Neural progenitor cell (in vitro differentiated cells): ENCODE results near the gene DEFB129. TPM values are rescaled to one million over a fixed set of nuclear protein-coding genes. Genes with fewer than 3 reads are reported as not detected.

ENCODE experiments used
- DNase-seq: peaks from one replicate; pipeline ENCODE4 v3.0.0-alpha.2; 2016; ENCODE audit warnings: low spot score
- H2AFZ ChIP-seq: fragments of 200-600 bp; sonication (generic); replicated peaks from 2 replicates; pipeline ENCODE4 v1.6.1; 2016; ENCODE audit warnings: antibody characterized with exemption
- H3F3A ChIP-seq: fragments of 200-600 bp; sonication (generic); 2 replicates; pipeline ENCODE4 v1.6.1; 2016; ENCODE audit warnings: antibody characterized with exemption, low read depth
- H3K27ac ChIP-seq: fragments of 200-600 bp; sonication (generic); 2 replicates; pipeline ENCODE4 v1.5.1; 2016; ENCODE audit warnings: mild to moderate bottlenecking
- H3K27me3 ChIP-seq: fragments of 200-600 bp; sonication (generic); 2 replicates; pipeline ENCODE4 v1.6.1; 2016; ENCODE audit warnings: mild to moderate bottlenecking, moderate library complexity
- H3K36me3 ChIP-seq: fragments of 200-600 bp; sonication (generic); 2 replicates; pipeline ENCODE4 v1.5.1; 2016
- H3K4me1 ChIP-seq: fragments of 200-600 bp; sonication (generic); 2 replicates; pipeline ENCODE4 v1.6.1; 2016; ENCODE audit warnings: mixed run types
- H3K4me2 ChIP-seq: fragments of 200-600 bp; sonication (generic); 2 replicates; pipeline ENCODE4 v1.6.1; 2016
- H3K4me3 ChIP-seq: fragments of 200-600 bp; sonication (generic); 2 replicates; pipeline ENCODE4 v1.5.1; 2016
- H3K79me2 ChIP-seq: fragments of 200-600 bp; sonication (generic); 2 replicates; pipeline ENCODE4 v1.6.1; 2016; ENCODE audit warnings: low read depth
- H3K9ac ChIP-seq: fragments of 200-600 bp; sonication (generic); 2 replicates; pipeline ENCODE4 v1.6.1; 2016
- H3K9me3 ChIP-seq: fragments of 200-600 bp; sonication (generic); 2 replicates; pipeline ENCODE4 v1.5.1; 2016; ENCODE audit warnings: low read depth
- H4K20me1 ChIP-seq: fragments of 200-600 bp; sonication (generic); 2 replicates; pipeline ENCODE4 v1.6.1; 2016; ENCODE audit warnings: low read depth
- H3K27ac Mint-ChIP-seq: 3 replicates; pipeline ENCODE4 v1.8.0; 2021; ENCODE audit warnings: mixed read lengths
- H3K27me3 Mint-ChIP-seq: 2 replicates; pipeline ENCODE4 v1.8.0; 2022; ENCODE audit warnings: low read depth, mild to moderate bottlenecking, inconsistent platforms, moderate library complexity, mixed read lengths; ENCODE audit not compliant: insufficient read depth
- H3K36me3 Mint-ChIP-seq: 3 replicates; pipeline ENCODE4 v1.8.0; 2021; ENCODE audit warnings: mixed read lengths
- H3K4me1 Mint-ChIP-seq: 3 replicates; pipeline ENCODE4 v1.8.0; 2021; ENCODE audit warnings: mixed read lengths
- H3K4me3 Mint-ChIP-seq: 3 replicates; pipeline ENCODE4 v1.8.0; 2021; ENCODE audit warnings: mild to moderate bottlenecking, moderate library complexity, mixed read lengths
- H3K9me3 Mint-ChIP-seq: 3 replicates; pipeline ENCODE4 v1.8.0; 2020; ENCODE audit warnings: mixed read lengths
- CTCF ChIP-seq: fragments of 200-600 bp; sonication (generic); IDR thresholded peaks from 2 replicates; pipeline ENCODE4 v1.5.1; 2017; ENCODE audit warnings: antibody characterized with exemption, mild to moderate bottlenecking
- EZH2 ChIP-seq: fragments of 200-600 bp; sonication (generic); IDR thresholded peaks from 2 replicates; pipeline ENCODE4 v1.6.1; 2017; ENCODE audit warnings: antibody characterized with exemption, mild to moderate bottlenecking, moderate library complexity
- EZH2phosphoT487 ChIP-seq: fragments of 200-600 bp; sonication (generic); IDR thresholded peaks from 2 replicates; pipeline ENCODE4 v1.6.1; 2017; ENCODE audit warnings: antibody characterized with exemption
- total RNA-seq: library from RNA; depleted of rRNA; stranded (reverse); fragments of >200 nt; gene quantifications from 2 replicates; pipeline ENCODE4 v1.2.3, GENCODE V29; 2015; ENCODE audit warnings: low replicate concordance

Gene DEFB129
- total RNA-seq, 1 donor from 2014 or later = not detected

- Histone ChIP-seq H3K4me2 (no peak overlapping the region), H3K27ac (no peak overlapping the region), H3K79me2 (no peaks in the 10 kb centered on the region), H3F3A (no peaks in the 10 kb centered on the region), H3K9ac (no peak overlapping the region), H3K9me3 (no peaks in the 10 kb centered on the region), H3K4me1 (no peaks in the 10 kb centered on the region), H2AFZ (no peak overlapping the region), H3K36me3 (no peaks in the 10 kb centered on the region), H3K4me3 (no peak overlapping the region), H3K27me3 (peaks cover 97% of the 10 kb centered on the region), H4K20me1 (no peaks in the 10 kb centered on the region)
- Mint-ChIP-seq H3K4me3 (no peak overlapping the region), H3K27me3 (peaks cover 5% of the 10 kb centered on the region), H3K9me3 (no peaks in the 10 kb centered on the region), H3K4me1 (peaks cover 2% of the 10 kb centered on the region), H3K27ac (no peak overlapping the region), H3K36me3 (no peaks in the 10 kb centered on the region)
- no peak for TF ChIP-seq EZH2phosphoT487
- no peak for TF ChIP-seq EZH2
- DNase-seq = no peak
These were observed 31.3 kb downstream of the DEFB129 start for GRCh38 chr20:258269-258858.

- Histone ChIP-seq H3K27ac (no peak overlapping the region), H3K9ac (no peak overlapping the region), H3K36me3 (no peaks in the 10 kb centered on the region), H3K4me3 (no peak overlapping the region), H4K20me1 (no peaks in the 10 kb centered on the region), H3K27me3 (peaks cover 100% of the 10 kb centered on the region), H3K79me2 (no peaks in the 10 kb centered on the region), H3K4me1 (no peaks in the 10 kb centered on the region), H3K4me2 (no peak overlapping the region), H3K9me3 (no peaks in the 10 kb centered on the region), H2AFZ (no peak overlapping the region), H3F3A (no peaks in the 10 kb centered on the region)
- Mint-ChIP-seq H3K4me1 (no peaks in the 10 kb centered on the region), H3K27ac (no peak overlapping the region), H3K4me3 (no peak overlapping the region), H3K9me3 (no peaks in the 10 kb centered on the region), H3K36me3 (no peaks in the 10 kb centered on the region), H3K27me3 (peaks cover 5% of the 10 kb centered on the region)
- no peak for DNase-seq
- TF ChIP-seq EZH2phosphoT487 (no peak), EZH2 (no peak), CTCF (no peak)
These were observed 31.9 kb downstream of the DEFB129 start for GRCh38 chr20:258963-259362.

GRCh38 chr20:259981-260380, 32.9 kb downstream of the DEFB129 start:
- no peak overlapping the region for H3K4me3 Mint-ChIP-seq
- DNase-seq = no peak
- Histone ChIP-seq H3K27ac (no peak overlapping the region), H4K20me1 (no peaks in the 10 kb centered on the region), H3K4me2 (no peak overlapping the region), H3K4me1 (no peaks in the 10 kb centered on the region), H3K9ac (no peak overlapping the region), H3K27me3 (peaks cover 99% of the 10 kb centered on the region), H3K36me3 (no peaks in the 10 kb centered on the region), H3F3A (no peaks in the 10 kb centered on the region), H3K79me2 (no peaks in the 10 kb centered on the region), H3K4me3 (no peak overlapping the region), H3K9me3 (no peaks in the 10 kb centered on the region), H2AFZ (no peak overlapping the region)
- TF ChIP-seq EZH2 = no peak
- no peak for TF ChIP-seq EZH2phosphoT487
- no peak for TF ChIP-seq CTCF
- H3K27me3 Mint-ChIP-seq = peaks cover 5% of the 10 kb centered on the region
- H3K9me3 Mint-ChIP-seq = no peaks in the 10 kb centered on the region
- no peak overlapping the region for H3K27ac Mint-ChIP-seq
- no peaks in the 10 kb centered on the region for H3K36me3 Mint-ChIP-seq
- H3K4me1 Mint-ChIP-seq = no peaks in the 10 kb centered on the region

GRCh38 chr20:263701-264100, 36.6 kb downstream of the DEFB129 start:
- H3F3A ChIP-seq = peaks cover 9% of the 10 kb centered on the region
- H4K20me1 ChIP-seq = no peaks in the 10 kb centered on the region
- H3K9me3 Mint-ChIP-seq = no peaks in the 10 kb centered on the region
- no peak overlapping the region for H2AFZ ChIP-seq
- H3K4me2 ChIP-seq = no peak overlapping the region
- no peak overlapping the region for H3K4me3 ChIP-seq
- no peaks in the 10 kb centered on the region for H3K36me3 ChIP-seq
- no peaks in the 10 kb centered on the region for H3K36me3 Mint-ChIP-seq
- H3K79me2 ChIP-seq = no peaks in the 10 kb centered on the region
- no peaks in the 10 kb centered on the region for H3K9me3 ChIP-seq
- H3K27me3 ChIP-seq = peaks cover 79% of the 10 kb centered on the region
- no peak overlapping the region for H3K4me3 Mint-ChIP-seq
- TF ChIP-seq CTCF = no peak
- TF ChIP-seq EZH2 = no peak
- no peak for TF ChIP-seq EZH2phosphoT487
- peaks cover 6% of the 10 kb centered on the region for H3K27me3 Mint-ChIP-seq
- H3K4me1 Mint-ChIP-seq = peaks cover 7% of the 10 kb centered on the region
- H3K4me1 ChIP-seq = no peaks in the 10 kb centered on the region
- H3K27ac Mint-ChIP-seq = no peak overlapping the region
- no peak for DNase-seq
- no peak overlapping the region for H3K27ac ChIP-seq
- no peak overlapping the region for H3K9ac ChIP-seq
